ENCODE results near the gene DIP2C.

DIP2C gene

DNA sequence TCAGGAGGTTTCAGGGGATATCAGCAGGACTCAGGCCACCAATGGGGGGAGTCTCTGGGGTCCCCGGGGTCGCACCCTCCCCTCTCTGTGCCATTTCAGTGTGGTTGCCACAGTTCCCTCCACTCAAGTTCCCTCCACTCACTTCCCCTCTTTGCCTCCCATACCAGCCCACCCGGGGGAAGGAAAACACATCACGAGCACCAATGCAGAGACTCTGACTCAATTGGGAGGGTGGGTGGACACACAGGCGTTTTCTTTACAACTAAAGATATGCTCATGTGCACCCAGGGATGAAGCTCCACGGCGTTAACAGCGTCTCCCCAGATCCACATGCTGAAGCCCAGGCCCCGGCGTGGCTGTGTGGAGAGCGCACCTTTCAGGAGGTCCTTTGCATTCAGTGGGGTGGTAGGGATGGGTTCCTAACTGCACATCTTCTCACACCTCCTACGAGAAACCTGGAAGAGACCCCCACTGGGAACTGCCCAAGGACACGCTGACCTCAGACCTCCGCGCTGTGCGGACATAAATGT lies 300.1 kb downstream of the DIP2C start:
- H3K27ac ChIP-seq, result no peak overlapping the region
- in situ Hi-C loops (cut with HindIII; ENCODE audit: low pct_ligation_motif_present, low sequenced_read_pairs), result no loop called here
- TF ChIP-seq, protein P1, sequence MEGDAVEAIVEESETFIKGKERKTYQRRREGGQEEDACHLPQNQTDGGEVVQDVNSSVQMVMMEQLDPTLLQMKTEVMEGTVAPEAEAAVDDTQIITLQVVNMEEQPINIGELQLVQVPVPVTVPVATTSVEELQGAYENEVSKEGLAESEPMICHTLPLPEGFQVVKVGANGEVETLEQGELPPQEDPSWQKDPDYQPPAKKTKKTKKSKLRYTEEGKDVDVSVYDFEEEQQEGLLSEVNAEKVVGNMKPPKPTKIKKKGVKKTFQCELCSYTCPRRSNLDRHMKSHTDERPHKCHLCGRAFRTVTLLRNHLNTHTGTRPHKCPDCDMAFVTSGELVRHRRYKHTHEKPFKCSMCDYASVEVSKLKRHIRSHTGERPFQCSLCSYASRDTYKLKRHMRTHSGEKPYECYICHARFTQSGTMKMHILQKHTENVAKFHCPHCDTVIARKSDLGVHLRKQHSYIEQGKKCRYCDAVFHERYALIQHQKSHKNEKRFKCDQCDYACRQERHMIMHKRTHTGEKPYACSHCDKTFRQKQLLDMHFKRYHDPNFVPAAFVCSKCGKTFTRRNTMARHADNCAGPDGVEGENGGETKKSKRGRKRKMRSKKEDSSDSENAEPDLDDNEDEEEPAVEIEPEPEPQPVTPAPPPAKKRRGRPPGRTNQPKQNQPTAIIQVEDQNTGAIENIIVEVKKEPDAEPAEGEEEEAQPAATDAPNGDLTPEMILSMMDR (IDR thresholded peaks at IDR 0.05; ENCODE audit: low read depth, low read length, missing control alignments), result no peak
- no peaks in the 10 kb centered on the region for H3K27me3 ChIP-seq (replicated peaks)
- no peak for DNase-seq
- H3K36me3 ChIP-seq (replicated peaks), result peaks cover 10% of the 10 kb centered on the region
- no peak overlapping the region for H3K4me3 ChIP-seq (ENCODE audit: low read depth, low read length)

- no peak for DNase-seq
- Histone ChIP-seq H3K4me3 (ENCODE audit: low read depth, low read length) (no peak overlapping the region), H3K36me3 (replicated peaks) (peaks cover 10% of the 10 kb centered on the region), H3K27me3 (replicated peaks) (no peaks in the 10 kb centered on the region), H3K27ac (no peak overlapping the region)
- in situ Hi-C loops (cut with HindIII; ENCODE audit: low pct_ligation_motif_present, low sequenced_read_pairs), result no loop called here
- TF ChIP-seq, protein P1 (IDR thresholded peaks at IDR 0.05; ENCODE audit: low read depth, low read length, missing control alignments), result no peak
Observed at GRCh38 chr10:388661-389045, 300.8 kb downstream of the DIP2C start.

GRCh38 chr10:387909-388660 lies 301.4 kb downstream of the DIP2C start:
- H3K4me3 ChIP-seq (ENCODE audit: low read depth, low read length), result no peak overlapping the region
- no peak overlapping the region for H3K27ac ChIP-seq
- in situ Hi-C loops (cut with HindIII; ENCODE audit: low pct_ligation_motif_present, low sequenced_read_pairs), result no loop called here
- H3K27me3 ChIP-seq (replicated peaks), result no peaks in the 10 kb centered on the region
- DNase-seq, result no peak
- TF ChIP-seq, protein P1 (IDR thresholded peaks at IDR 0.05; ENCODE audit: low read depth, low read length, missing control alignments), result no peak
- peaks cover 10% of the 10 kb centered on the region for H3K36me3 ChIP-seq (replicated peaks)

GRCh38 chr10:387593-387891 lies 301.9 kb downstream of the DIP2C start:
- no peaks in the 10 kb centered on the region for H3K27me3 ChIP-seq (replicated peaks)
- DNase-seq, result no peak
- in situ Hi-C loops (cut with HindIII; ENCODE audit: low pct_ligation_motif_present, low sequenced_read_pairs), result no loop called here
- peaks cover 10% of the 10 kb centered on the region for H3K36me3 ChIP-seq (replicated peaks)
- no peak overlapping the region for H3K4me3 ChIP-seq (ENCODE audit: low read depth, low read length)
- TF ChIP-seq, protein P1 (IDR thresholded peaks at IDR 0.05; ENCODE audit: low read depth, low read length, missing control alignments), result no peak
- no peak overlapping the region for H3K27ac ChIP-seq

DNA sequence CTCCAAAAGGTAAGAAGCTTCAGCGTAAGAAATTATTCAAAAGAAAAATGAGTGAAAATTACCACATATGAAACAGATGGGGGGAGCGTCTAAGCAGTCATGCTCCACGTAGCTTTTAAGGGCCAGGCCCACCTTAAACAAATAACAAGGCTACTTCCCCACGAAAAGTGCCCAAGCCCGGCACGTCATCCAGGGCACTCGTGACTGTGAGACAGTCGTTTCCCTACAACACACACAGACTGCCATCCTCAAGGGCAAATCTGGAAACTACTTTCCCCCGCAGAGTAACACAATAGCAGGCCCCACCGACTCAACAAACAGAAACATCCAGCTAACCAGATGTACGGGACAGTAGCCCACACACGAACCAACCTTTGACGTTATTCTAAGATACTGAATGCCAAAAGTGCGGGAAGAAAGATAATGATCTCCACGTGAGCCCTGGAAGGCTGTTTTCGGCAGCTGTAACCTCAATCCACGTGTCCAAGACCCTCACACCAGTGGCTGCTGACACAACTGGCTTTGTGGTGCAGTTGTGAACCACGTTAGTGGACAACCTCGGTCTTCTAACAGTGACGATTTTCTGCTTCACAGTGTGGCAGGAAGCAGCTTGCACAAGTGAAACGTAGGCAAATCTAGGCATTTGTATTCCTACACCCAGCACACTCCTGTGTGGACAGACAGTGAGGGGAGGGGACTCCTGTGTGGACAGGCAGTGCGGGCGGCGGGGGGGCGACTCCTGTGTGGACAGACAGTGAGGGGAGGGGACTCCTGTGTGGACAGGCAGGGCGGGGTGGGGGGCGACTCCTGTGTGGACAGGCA lies 302.5 kb downstream of the DIP2C start:
- in situ Hi-C loops (cut with HindIII; ENCODE audit: low pct_ligation_motif_present, low sequenced_read_pairs), result no loop called here
- H3K36me3 ChIP-seq (replicated peaks), result peaks cover 10% of the 10 kb centered on the region
- DNase-seq, result no peak
- no peak overlapping the region for H3K27ac ChIP-seq
- TF ChIP-seq, protein P1 (IDR thresholded peaks at IDR 0.05; ENCODE audit: low read depth, low read length, missing control alignments), result no peak
- no peak overlapping the region for H3K4me3 ChIP-seq (ENCODE audit: low read depth, low read length)
- H3K27me3 ChIP-seq (replicated peaks), result no peaks in the 10 kb centered on the region

Data from brain microvascular endothelial cell (primary cell).